Activated naive CD4-positive, alpha-beta T cell treated with Interleukin-2 at 50 U/mL for 16 hours (primary cell): Measurements from ENCODE around the gene PWWP2B.
A peak's percentile ranks its signal among the peaks of the same experiment; 100 is the strongest.
"Not testable (repeated sequence)": the region's sequence is repeated elsewhere in the genome, so short reads cannot be mapped to it uniquely, and the experiment has no call there.

Source experiments
- DNase-seq: peaks from one replicate; pipeline ENCODE4 v3.0.0-alpha.2; 2020

Gene PWWP2B

GRCh38 chr10:132420981-132421846 is 24.2 kb downstream of the PWWP2B start:
- DNase-seq = no peak

GRCh38 chr10:132421847-132422751 is 25.1 kb downstream of the PWWP2B start:
- DNase-seq = no peak

- DNase-seq = no peak
Measured at GRCh38 chr10:132422903-132423825, 26.2 kb downstream of the PWWP2B start.

DNA sequence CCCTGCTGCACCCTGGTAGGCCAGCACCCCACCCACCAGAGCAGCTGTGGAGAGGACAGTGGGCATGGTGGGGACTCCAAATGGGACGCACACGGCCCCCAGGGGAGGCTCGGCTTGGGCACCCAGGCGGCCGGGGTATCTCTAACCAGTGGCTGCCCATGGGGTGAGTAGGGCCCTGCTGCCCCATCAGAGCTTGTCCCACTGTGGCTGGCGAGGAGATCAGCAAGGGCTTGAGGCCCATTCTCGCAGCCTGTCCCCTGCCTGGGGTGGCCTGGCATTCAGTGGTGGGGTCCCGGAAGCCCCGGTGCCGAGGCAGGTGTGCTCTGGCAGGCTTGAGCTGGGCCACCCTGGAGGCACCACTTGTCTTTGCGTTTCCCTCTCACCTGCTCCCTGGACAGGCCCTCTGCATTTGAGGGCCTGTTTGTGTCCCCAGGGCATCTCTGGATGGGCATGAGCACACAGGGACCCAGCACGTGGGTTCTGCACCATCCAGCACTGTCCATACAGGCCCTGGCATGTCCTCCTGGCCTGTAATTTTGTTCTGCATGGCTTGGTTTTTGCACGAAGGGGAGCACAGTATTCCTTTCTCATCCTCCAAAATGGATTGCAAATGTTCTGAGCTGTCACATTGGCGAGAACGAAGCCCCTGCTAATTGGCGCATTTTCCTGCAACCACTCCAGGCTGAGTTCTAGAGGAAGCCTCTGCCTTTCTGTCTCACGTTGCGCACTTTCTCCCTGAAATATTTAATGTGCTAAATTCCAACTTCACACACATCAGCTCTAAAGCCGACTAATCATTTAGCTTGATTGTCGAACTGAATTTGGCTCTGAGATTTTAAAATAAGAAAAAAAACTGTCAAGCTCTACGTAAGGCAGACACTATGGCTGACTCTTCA is 27.2 kb downstream of the PWWP2B start:
- DNase-seq = no peak

DNA sequence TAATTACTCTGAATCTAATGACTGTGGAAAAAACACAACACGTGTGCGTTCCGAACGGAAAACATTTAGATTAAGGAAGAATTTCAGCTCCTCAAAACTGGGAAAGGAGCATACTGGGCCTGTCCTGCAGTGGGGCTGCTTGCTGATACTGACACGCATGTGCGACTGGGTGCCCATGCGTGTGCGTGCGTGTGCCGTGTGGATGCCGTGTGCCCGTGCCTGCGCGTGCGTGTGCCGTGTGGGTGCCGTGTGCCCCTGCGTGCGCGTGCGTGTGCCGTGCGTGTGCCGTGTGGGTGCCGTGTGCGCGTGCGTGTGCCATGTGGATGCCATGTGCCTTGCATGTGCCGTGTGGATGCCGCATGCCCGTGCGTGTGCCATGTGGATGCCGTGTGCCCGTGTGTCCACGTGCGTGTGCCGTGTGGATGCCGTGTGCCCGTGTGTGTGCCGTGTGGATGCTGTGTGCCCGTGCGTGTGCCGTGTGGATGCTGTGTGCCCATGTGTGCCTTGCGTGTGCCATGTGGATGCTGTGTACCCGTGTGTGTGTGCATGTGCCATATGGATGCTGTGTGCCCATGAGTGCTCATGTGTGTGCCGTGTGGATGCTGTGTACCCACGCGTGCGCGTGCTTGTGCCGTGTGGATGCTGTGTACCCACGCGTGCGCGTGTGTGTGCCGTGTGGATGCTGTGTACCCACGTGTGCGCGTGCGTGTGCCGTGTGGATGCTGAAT is 28.2 kb downstream of the PWWP2B start:
- no peak for DNase-seq

GRCh38 chr10:132425757-132426155 is 28.8 kb downstream of the PWWP2B start:
- DNase-seq = no peak

DNA sequence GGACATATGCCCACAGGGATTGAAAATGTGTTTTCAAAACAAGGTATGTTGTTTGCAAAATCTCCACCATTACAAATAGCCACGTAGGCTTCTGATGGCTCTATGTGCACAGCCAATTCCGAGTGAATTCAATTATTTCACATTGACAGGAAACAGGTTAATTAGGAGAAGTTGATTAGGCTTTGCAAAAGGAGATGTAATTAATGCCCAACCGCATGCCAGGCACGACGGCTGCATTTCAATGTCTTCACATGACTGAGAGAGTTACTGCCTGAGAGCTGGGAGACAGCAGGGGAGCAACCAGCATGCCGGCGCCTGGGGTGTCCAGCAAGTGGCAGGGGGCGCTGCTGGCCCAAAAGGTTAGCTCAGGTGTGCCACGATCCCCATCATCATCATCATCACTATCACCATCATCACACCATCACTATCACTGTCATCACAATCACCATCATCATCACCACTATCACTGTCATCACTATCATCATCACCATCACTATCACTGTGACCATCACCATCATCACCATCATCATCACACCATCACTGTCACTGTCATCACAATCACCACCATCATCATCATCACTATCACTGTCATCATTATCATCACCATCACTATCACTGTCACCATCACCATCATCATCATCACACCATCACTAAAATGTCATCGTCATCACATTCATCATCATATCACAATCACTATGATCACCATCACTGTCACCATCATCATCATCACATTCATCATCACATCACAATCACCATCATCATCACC is 30.2 kb downstream of the PWWP2B start:
- DNase-seq = no peak

GRCh38 chr10:132427939-132428367 is 31.0 kb downstream of the PWWP2B start:
- no peak for DNase-seq

DNA sequence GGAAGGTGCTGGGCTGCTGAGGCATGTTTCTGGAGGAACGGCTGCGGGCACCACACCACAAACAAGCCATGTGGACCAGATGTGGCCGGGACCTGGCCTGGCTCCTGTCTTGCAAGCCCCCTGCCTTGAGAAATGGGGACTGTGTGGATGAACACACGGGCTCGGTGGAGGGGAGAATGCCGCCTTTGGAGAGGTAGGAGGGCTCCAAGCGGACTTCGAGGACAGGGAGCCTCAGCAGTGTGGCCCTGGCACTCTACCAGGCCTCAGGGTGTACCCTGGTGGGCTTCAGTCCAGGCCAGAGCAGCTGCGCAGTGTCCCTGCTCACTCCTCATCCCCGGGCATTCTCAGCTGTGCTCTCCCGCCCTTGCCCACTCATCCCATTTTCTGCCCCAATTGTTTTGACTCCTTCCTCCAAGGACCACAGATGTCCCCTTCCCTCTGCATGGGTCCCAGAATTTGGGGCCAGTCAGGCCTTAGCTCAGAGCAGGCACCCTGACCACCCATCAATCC is 31.5 kb downstream of the PWWP2B start:
- DNase-seq = no peak

DNA sequence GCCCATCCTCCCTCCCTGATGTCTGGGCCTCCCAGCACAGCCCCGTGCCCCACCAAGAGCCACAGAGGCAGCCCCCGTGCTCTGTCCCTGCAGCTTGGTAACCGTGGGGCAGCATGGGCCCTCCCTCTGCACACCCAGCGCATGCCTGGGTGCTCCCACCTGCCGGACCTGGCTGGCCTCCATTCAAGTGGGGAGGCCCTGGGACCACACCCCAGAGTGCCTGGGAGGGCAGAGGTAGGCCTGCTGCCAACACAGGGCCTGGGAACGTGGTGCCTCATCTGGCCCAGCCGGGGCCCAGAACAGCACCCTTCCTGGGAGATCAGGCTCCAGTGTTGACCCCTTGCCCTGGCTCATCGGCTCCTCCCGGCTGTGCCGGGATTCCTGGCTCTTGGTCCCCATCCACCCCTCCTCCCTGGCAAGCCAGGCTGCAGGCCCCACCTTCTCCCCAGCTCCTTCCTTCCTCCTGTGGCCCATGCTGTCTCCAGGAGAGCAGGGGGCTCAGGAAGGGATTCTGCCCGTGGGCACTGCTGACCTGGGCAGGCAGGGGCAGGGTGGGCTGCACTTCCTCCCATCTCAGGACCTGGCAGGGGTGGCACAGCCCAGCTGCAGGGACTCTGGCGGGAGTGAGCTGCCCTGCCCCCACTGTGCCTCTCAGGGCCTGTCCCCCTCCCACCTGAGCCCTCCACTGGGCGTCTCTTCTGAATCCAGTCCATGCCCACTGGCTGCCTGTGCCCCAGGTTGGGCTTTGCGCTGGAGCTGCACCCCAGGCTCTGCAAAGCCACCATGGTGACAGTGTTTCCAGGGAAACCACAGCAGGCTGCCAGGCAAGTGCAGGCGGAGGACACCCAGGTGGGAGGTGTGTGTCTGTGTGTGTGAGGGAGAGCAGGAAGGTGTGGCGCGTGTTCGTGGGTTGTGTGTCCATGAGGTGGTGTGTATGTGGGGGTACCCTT is 32.6 kb downstream of the PWWP2B start:
- no peak for DNase-seq

DNA sequence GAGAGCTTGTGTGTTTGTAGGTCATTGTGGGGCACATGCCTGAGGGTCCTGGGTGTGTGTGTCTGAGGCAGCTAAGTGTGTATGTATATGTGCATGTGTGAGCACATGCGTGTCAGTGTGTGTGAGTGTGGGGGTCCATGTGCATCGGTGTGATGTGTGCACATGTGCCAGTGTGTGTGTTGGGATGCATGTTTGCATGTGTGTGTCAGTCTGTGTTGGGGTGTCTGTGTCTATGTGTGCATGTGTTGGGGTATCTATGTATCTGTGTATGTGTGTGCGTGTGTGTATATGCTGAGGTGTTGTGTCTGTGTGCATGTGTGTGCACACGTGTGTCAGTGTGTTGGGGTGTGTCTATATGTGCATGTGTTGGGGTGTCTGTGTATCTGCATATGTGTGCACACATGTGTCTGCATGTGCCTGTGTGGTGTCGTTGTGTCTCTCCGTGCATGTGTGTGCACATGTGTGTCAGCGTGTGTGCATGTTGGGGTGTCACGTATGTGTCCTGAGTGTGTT is 33.3 kb downstream of the PWWP2B start:
- DNase-seq = no peak

DNA sequence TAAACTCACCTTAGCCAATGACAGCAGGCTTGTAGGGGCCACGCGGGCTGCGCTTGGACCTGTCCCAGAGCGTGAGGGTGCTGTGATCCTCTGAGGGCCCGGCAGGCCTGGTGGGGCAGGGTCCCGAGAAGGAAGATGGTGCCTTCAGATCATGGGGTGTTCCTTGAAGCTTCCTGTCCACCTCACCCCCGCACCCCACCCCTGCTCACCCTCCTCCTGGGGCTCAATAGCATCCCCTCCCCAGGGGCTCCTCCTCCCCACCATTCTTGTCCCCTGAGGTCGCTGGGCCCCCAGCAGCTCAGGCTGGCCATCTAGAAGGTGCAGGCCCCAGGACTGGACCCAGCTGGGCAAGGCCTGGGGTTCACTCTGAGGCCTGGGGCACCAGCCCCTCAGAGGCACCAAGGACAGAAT is 33.9 kb downstream of the PWWP2B start:
- DNase-seq = no peak

- DNase-seq = no peak
Measured at GRCh38 chr10:132431537-132432175, 34.7 kb downstream of the PWWP2B start.

DNA sequence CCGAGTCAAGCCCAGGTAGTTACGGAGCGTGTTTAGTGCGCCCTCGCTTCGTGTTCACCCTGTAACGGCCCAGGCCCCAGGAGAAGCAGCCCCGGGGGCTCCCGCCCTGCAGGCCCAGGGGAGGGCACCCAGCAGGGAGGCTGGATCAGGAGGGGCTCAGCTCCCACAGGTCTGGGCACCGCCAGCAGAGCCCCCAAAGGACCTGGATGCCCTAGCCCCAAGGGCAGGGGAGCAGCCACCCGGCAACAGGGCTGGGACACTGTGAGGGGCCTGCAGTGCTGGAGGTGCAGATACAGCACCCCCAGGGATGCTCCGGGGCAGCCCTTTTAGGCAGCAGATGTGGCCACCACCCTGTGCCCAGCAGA is 35.2 kb downstream of the PWWP2B start:
- DNase-seq = no peak

DNA sequence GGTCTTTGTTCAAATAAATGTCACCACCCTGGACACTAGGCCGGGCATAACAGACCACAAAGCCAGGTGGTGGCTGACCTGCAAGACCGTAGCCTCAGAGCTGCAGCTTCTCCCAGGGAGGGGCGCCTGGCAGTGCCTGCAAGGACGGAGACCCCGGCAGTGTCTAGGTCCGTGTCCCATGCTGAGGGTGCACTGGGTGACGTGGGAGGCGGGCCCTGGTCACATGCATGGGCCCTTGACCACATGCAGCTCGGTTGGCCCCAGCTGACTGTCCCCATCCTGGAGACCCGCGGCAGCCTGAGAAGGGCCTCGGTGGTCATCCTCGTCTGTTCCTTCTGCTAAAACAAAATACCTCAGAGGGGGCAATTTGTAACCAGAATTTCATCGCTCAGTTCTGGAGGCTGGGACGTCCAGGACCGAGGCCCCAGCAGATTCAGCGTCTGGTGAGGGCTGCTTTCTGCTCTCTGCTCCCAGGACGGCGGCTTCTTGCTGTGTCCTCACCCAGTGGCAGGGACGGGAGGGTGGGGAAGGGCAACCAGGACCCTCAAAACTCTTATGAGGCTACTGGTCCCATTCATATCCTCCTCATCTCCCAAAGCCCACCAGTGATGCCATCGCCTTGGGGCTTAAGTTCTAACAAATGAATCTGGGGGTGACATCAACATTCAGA is 36.8 kb downstream of the PWWP2B start:
- DNase-seq = no peak

- DNase-seq = peak; percentile 69
Measured at GRCh38 chr10:132434405-132435005, 37.5 kb downstream of the PWWP2B start.

DNA sequence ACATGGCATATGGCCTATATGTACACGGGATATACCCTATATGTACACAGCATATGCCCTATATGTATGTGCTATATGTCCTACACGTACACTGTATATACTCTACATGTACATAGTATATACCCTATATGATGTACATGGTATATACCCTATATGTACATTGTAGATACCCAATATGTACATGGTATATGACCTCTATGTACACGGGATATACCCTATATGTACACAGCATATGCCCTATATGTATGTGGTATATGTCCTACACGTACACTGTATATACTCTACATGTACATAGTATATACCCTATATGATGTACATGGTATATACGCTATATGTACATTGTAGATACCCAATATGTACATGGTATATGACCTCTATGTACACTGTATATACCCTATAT is 38.3 kb downstream of the PWWP2B start:
- DNase-seq = not testable (repeated sequence)
